ENCODE data around the gene HRNR. TPM values are rescaled to one million over a fixed set of nuclear protein-coding genes. Genes with fewer than 3 reads are reported as not detected.

HRNR gene
- not detected in 2 replicates for total RNA-seq

GRCh38 chr1:152224093-152224492 is at the start of gene HRNR:
HRNR (minus strand) TSS chr1:152224193; CDS start chr1:152223253, 940 bp downstream.

Other genes starting within 250 kb of the HRNR start
- 60.1 and 106 TPM in 2 replicates for gene S100A10, start 230.3 kb downstream of the HRNR start, total RNA-seq
- gene S100A11, start 187.2 kb downstream of the HRNR start, total RNA-seq: 42.2 and 59.2 TPM in 2 replicates
- gene TCHHL1, start 135.1 kb downstream of the HRNR start, total RNA-seq: not detected in 2 replicates
- gene TCHH, start 108.7 kb downstream of the HRNR start, total RNA-seq: under 0.01 TPM in 1 of 2 replicates, not detected in the other
- not detected in 2 replicates for gene RPTN, start 65.0 kb downstream of the HRNR start, total RNA-seq
- gene FLG, start 101.0 kb upstream of the HRNR start, total RNA-seq: under 0.01 TPM in 1 of 2 replicates, not detected in the other
- under 0.01 TPM in 1 of 2 replicates, not detected in the other for gene FLG2, start 135.8 kb upstream of the HRNR start, total RNA-seq
- not detected in 2 replicates for gene CRNN, start 190.1 kb upstream of the HRNR start, total RNA-seq